GM23338 (cell line): ENCODE measurements around the gene MEGF9. TPM values are rescaled to one million over a fixed set of nuclear protein-coding genes. Genes with fewer than 3 reads are reported as not detected.

Experiments
- ATAC-seq: fragments of 200-7000 bp; cut with Tn5 transposase; 3 replicates; pipeline ENCODE4 v1.9.1; 2020
- DNase-seq: peaks from one replicate; pipeline ENCODE4 v3.0.0-alpha.2; 2015; ENCODE audit warnings: low spot score
- H2AFZ ChIP-seq: fragments of 200-600 bp; sonication (generic); 2 replicates; pipeline ENCODE4 v1.8.0; 2016; ENCODE audit warnings: antibody characterized with exemption, mild to moderate bottlenecking, moderate library complexity
- H3F3A ChIP-seq: fragments of 200-600 bp; sonication (generic); replicated peaks from 2 replicates; pipeline ENCODE4 v1.8.0; 2017; ENCODE audit warnings: antibody characterized with exemption, mixed run types, low read depth
- H3K27ac ChIP-seq: fragments of 200-600 bp; sonication (generic); 2 replicates; pipeline ENCODE4 v1.6.1; 2016; ENCODE audit warnings: low read depth
- H3K27me3 ChIP-seq: fragments of 200-600 bp; sonication (generic); 2 replicates; pipeline ENCODE4 v1.8.0; 2016; ENCODE audit warnings: mild to moderate bottlenecking, mixed run types, moderate library complexity; ENCODE audit not compliant: insufficient read depth
- H3K36me3 ChIP-seq: fragments of 200-600 bp; sonication (generic); 2 replicates; pipeline ENCODE4 v1.8.0; 2016; ENCODE audit warnings: mild to moderate bottlenecking; ENCODE audit not compliant: insufficient read depth
- H3K4me1 ChIP-seq: fragments of 200-600 bp; sonication (generic); 2 replicates; pipeline ENCODE4 v1.8.0; 2016; ENCODE audit warnings: mild to moderate bottlenecking, moderate library complexity; ENCODE audit not compliant: insufficient read depth
- H3K4me2 ChIP-seq: fragments of 200-600 bp; sonication (generic); 2 replicates; pipeline ENCODE4 v1.7.1; 2017; ENCODE audit warnings: mixed run types
- H3K4me3 ChIP-seq: fragments of 200-600 bp; sonication (generic); 2 replicates; pipeline ENCODE4 v1.6.1; 2016; ENCODE audit warnings: mixed run types
- H3K79me2 ChIP-seq: fragments of 200-600 bp; sonication (generic); replicated peaks from 2 replicates; pipeline ENCODE4 v1.8.0; 2017; ENCODE audit warnings: mild to moderate bottlenecking; ENCODE audit not compliant: insufficient read depth
- H3K9me2 ChIP-seq: fragments of 200-600 bp; sonication (generic); 2 replicates; pipeline ENCODE4 v1.8.0; 2017; ENCODE audit not compliant: insufficient read depth
- H4K20me1 ChIP-seq: fragments of 200-600 bp; sonication (generic); replicated peaks from 2 replicates; pipeline ENCODE4 v1.8.0; 2017; ENCODE audit warnings: mild to moderate bottlenecking; ENCODE audit not compliant: insufficient read depth
- H3K27ac Mint-ChIP-seq: 2 replicates; pipeline ENCODE4 v1.8.0; 2020; ENCODE audit warnings: inconsistent platforms, mild to moderate bottlenecking, moderate library complexity, mixed read lengths
- H3K27me3 Mint-ChIP-seq: 3 replicates; pipeline ENCODE4 v1.8.0; 2022; ENCODE audit warnings: low read depth, mild to moderate bottlenecking, moderate library complexity, mixed read lengths, inconsistent platforms; ENCODE audit not compliant: insufficient read depth, poor library complexity
- H3K36me3 Mint-ChIP-seq: 3 replicates; pipeline ENCODE4 v1.8.0; 2021; ENCODE audit warnings: low read depth, mild to moderate bottlenecking, inconsistent platforms, moderate library complexity, mixed read lengths
- H3K4me1 Mint-ChIP-seq: 3 replicates; pipeline ENCODE4 v1.8.0; 2020; ENCODE audit warnings: mild to moderate bottlenecking, inconsistent platforms, mixed read lengths
- H3K4me3 Mint-ChIP-seq: 3 replicates; pipeline ENCODE4 v1.8.0; 2021; ENCODE audit warnings: moderate library complexity, mild to moderate bottlenecking, inconsistent platforms, mixed read lengths
- H3K9me3 Mint-ChIP-seq: 3 replicates; pipeline ENCODE4 v1.8.0; 2020; ENCODE audit warnings: moderate library complexity, mild to moderate bottlenecking, inconsistent platforms, mixed read lengths
- CREB1 ChIP-seq: fragments of 250-450 bp; sonication (Bioruptor Pico); IDR thresholded peaks from 2 replicates; pipeline ENCODE4 v1.5.0; 2020; ENCODE audit warnings: low read depth, mild to moderate bottlenecking, moderate library complexity
- EZH2phosphoT487 ChIP-seq: fragments of 200-600 bp; sonication (generic); IDR thresholded peaks from one replicate; pipeline ENCODE4 v1.8.1; 2018; ENCODE audit warnings: antibody characterized with exemption; ENCODE audit not compliant: unreplicated experiment
- JUNB ChIP-seq: IDR thresholded peaks from one replicate; pipeline ENCODE4 v1.6.1; 2016; ENCODE audit warnings: antibody characterized with exemption; ENCODE audit not compliant: unreplicated experiment
- NANOG ChIP-seq: IDR thresholded peaks from 2 replicates; pipeline ENCODE4 v1.6.1; 2016; ENCODE audit warnings: antibody characterized with exemption, borderline replicate concordance
- ZNF114 ChIP-seq: fragments of 250-450 bp; sonication (Bioruptor Pico); IDR thresholded peaks from 2 replicates; pipeline ENCODE4 v1.5.0; 2020; ENCODE audit warnings: mild to moderate bottlenecking, moderate library complexity
- polyA plus RNA-seq: library from polyadenylated mRNA; unstranded; fragments of >200 nt; fragmentation: Nextera tagmentation; extraction: Ambion mirVana; gene quantifications from 2 replicates; pipeline ENCODE4 v1.2.1, GENCODE V29; 2016
- total RNA-seq: library from RNA; depleted of rRNA; stranded (reverse); fragments of >200 nt; shearing (Covaris generic); gene quantifications from 2 replicates; pipeline ENCODE4 v1.2.3, GENCODE V29; 2014
- TF ChIP-seq, protein P1 (sequence below): IDR thresholded peaks from one replicate; pipeline ENCODE4 v1.6.1; 2018; ENCODE audit warnings: antibody characterized with exemption; ENCODE audit not compliant: unreplicated experiment
- TF ChIP-seq, protein P2 (sequence below): IDR thresholded peaks from 2 replicates; pipeline ENCODE4 v1.6.1; 2016; ENCODE audit warnings: antibody characterized with exemption
- TF ChIP-seq, protein P3 (sequence below), 2 experiments: fragments of 200-600 bp in 1 of 2; sonication (generic) in 1 of 2; conservative IDR thresholded peaks; 2 replicates each; pipeline versions ENCODE4 v1.5.1 to v1.6.1; 2016 to 2017; ENCODE audit warnings: antibody characterized with exemption in 2 of 2, low read depth in 2 of 2, mild to moderate bottlenecking in 2 of 2, moderate library complexity in 1 of 2

The MEGF9 gene
- total and polyA plus RNA-seq, 2 experiments from 2014 or later, result 0.87 to 1.6 TPM

DNA sequence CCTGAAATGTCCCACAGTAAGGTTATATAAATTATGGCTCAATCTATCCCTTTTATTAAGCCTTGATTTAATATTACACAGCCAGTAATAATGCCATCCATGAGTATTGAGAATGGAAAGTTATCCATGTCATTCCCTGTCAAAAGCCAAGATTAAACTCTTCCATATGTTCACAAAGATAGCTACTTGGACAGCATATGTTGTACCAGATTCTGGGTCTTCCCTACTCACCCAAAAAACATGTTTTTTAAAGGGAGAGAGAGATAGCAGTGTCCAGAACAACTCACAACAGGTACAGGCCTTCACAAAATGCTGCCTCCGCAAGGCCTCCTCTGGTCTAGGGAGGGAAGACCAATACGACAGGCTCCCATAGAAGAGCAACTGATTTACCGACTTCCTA is 149.7 kb downstream of the MEGF9 start (continued):
- TF ChIP-seq, protein P1, sequence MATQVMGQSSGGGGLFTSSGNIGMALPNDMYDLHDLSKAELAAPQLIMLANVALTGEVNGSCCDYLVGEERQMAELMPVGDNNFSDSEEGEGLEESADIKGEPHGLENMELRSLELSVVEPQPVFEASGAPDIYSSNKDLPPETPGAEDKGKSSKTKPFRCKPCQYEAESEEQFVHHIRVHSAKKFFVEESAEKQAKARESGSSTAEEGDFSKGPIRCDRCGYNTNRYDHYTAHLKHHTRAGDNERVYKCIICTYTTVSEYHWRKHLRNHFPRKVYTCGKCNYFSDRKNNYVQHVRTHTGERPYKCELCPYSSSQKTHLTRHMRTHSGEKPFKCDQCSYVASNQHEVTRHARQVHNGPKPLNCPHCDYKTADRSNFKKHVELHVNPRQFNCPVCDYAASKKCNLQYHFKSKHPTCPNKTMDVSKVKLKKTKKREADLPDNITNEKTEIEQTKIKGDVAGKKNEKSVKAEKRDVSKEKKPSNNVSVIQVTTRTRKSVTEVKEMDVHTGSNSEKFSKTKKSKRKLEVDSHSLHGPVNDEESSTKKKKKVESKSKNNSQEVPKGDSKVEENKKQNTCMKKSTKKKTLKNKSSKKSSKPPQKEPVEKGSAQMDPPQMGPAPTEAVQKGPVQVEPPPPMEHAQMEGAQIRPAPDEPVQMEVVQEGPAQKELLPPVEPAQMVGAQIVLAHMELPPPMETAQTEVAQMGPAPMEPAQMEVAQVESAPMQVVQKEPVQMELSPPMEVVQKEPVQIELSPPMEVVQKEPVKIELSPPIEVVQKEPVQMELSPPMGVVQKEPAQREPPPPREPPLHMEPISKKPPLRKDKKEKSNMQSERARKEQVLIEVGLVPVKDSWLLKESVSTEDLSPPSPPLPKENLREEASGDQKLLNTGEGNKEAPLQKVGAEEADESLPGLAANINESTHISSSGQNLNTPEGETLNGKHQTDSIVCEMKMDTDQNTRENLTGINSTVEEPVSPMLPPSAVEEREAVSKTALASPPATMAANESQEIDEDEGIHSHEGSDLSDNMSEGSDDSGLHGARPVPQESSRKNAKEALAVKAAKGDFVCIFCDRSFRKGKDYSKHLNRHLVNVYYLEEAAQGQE, result no peak
- TF ChIP-seq, protein P2, sequence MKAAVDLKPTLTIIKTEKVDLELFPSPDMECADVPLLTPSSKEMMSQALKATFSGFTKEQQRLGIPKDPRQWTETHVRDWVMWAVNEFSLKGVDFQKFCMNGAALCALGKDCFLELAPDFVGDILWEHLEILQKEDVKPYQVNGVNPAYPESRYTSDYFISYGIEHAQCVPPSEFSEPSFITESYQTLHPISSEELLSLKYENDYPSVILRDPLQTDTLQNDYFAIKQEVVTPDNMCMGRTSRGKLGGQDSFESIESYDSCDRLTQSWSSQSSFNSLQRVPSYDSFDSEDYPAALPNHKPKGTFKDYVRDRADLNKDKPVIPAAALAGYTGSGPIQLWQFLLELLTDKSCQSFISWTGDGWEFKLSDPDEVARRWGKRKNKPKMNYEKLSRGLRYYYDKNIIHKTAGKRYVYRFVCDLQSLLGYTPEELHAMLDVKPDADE, result no peak
- no peak for TF ChIP-seq EZH2phosphoT487

DNA sequence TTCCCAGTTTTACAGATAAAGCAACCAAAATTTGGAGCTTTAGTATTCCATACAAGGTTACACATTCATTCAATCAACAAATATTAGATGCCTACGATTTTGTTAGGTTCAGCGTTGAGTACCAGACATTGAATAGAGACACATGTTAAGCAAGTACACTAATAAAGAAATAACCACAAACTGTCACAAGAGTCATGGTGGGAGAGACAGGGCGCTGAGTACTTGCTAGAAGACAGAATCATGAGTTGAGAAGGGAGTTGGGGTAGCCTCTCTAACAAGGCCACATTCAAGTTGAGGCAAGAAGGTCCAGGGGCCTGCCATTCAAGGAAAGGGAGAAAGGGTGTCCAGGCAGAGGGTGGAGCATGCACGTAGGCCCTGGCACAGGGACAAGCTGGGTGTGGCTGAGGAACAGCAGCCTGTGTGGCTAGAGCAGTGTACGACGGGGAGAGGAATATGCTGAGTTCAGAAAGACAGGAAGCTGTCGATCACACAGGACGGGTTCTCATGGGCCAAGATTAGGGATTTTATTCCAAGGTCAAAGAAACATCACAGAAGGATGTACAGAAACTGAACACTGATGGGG is 151.3 kb downstream of the MEGF9 start:
- H3K4me3 ChIP-seq, result no peak overlapping the region
- Mint-ChIP-seq H3K4me1 (no peaks in the 10 kb centered on the region), H3K36me3 (peaks cover 31% of the 10 kb centered on the region), H3K4me3 (no peak overlapping the region), H3K27ac (no peak overlapping the region; the same call in 1 of the 2 replicates), H3K9me3 (no peaks in the 10 kb centered on the region), H3K27me3 (peaks cover 5% of the 10 kb centered on the region)
- H3K4me1 ChIP-seq, result no peaks in the 10 kb centered on the region
- no peak for DNase-seq
- no peak overlapping the region for H2AFZ ChIP-seq
- no peak overlapping the region for H3K4me2 ChIP-seq
- ATAC-seq, result no peak
- H3K27me3 ChIP-seq, result no peaks in the 10 kb centered on the region
- H3K79me2 ChIP-seq, result peaks cover 73% of the 10 kb centered on the region
- H4K20me1 ChIP-seq, result peaks cover 42% of the 10 kb centered on the region
- H3K36me3 ChIP-seq, result peaks cover 11% of the 10 kb centered on the region
- H3K9me2 ChIP-seq, result no peaks in the 10 kb centered on the region
- no peaks in the 10 kb centered on the region for H3F3A ChIP-seq
- TF ChIP-seq ZNF114 (no peak), NANOG (no peak), JUNB (no peak), CREB1 (CRISPR knock-in tag) (no peak)
- TF ChIP-seq, protein P3, sequence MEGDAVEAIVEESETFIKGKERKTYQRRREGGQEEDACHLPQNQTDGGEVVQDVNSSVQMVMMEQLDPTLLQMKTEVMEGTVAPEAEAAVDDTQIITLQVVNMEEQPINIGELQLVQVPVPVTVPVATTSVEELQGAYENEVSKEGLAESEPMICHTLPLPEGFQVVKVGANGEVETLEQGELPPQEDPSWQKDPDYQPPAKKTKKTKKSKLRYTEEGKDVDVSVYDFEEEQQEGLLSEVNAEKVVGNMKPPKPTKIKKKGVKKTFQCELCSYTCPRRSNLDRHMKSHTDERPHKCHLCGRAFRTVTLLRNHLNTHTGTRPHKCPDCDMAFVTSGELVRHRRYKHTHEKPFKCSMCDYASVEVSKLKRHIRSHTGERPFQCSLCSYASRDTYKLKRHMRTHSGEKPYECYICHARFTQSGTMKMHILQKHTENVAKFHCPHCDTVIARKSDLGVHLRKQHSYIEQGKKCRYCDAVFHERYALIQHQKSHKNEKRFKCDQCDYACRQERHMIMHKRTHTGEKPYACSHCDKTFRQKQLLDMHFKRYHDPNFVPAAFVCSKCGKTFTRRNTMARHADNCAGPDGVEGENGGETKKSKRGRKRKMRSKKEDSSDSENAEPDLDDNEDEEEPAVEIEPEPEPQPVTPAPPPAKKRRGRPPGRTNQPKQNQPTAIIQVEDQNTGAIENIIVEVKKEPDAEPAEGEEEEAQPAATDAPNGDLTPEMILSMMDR (conservative IDR thresholded peaks at IDR 0.05; ENCODE audit: low read depth in 2 of 2), result no peak
- no peak overlapping the region for H3K27ac ChIP-seq
